HFFc6 (cell line): ENCODE data around the gene PSEN1. TPM values are rescaled to one million over a fixed set of nuclear protein-coding genes. Genes with fewer than 3 reads are reported as not detected.

Source experiments
- DNase-seq: peaks from one replicate; pipeline ENCODE4 v3.0.0-alpha.2; 2018
- H3K27ac Mint-ChIP-seq: 2 replicates; pipeline ENCODE4 v1.8.0; 2020; ENCODE audit warnings: mild to moderate bottlenecking, mixed read lengths
- H3K27me3 Mint-ChIP-seq: 2 replicates; pipeline ENCODE4 v1.8.0; 2021; ENCODE audit warnings: mild to moderate bottlenecking, moderate library complexity, mixed read lengths; ENCODE audit not compliant: insufficient read depth
- H3K36me3 Mint-ChIP-seq: 2 replicates; pipeline ENCODE4 v1.8.0; 2021; ENCODE audit warnings: low read depth, mixed read lengths
- H3K4me1 Mint-ChIP-seq: 2 replicates; pipeline ENCODE4 v1.8.0; 2020; ENCODE audit warnings: low read depth, mixed read lengths
- H3K4me3 Mint-ChIP-seq: 2 replicates; pipeline ENCODE4 v1.8.0; 2020; ENCODE audit warnings: mild to moderate bottlenecking, moderate library complexity, mixed read lengths
- H3K9me3 Mint-ChIP-seq: 2 replicates; pipeline ENCODE4 v1.8.0; 2020; ENCODE audit warnings: mild to moderate bottlenecking, mixed read lengths
- CTCF ChIP-seq: fragments of 200-600 bp; sonication (generic); IDR thresholded peaks from 2 replicates; pipeline ENCODE4 v1.5.0; 2021; ENCODE audit warnings: antibody characterized with exemption, mild to moderate bottlenecking
- total RNA-seq, 6 experiments: library from RNA; stranded (reverse); fragmentation: NEBNext Ultra II Directional; extraction: Animal tissue kit (Norgen Biotek cat#: 25700); gene quantifications; 2 replicates in 1 of 6; 3 replicates in 5 of 6; pipeline ENCODE4 v1.2.3, GENCODE V29; 2021

The PSEN1 gene
- total RNA-seq, 6 experiments from 2014 or later, result 34.5 to 44.6 (median 40.2) TPM

DNA sequence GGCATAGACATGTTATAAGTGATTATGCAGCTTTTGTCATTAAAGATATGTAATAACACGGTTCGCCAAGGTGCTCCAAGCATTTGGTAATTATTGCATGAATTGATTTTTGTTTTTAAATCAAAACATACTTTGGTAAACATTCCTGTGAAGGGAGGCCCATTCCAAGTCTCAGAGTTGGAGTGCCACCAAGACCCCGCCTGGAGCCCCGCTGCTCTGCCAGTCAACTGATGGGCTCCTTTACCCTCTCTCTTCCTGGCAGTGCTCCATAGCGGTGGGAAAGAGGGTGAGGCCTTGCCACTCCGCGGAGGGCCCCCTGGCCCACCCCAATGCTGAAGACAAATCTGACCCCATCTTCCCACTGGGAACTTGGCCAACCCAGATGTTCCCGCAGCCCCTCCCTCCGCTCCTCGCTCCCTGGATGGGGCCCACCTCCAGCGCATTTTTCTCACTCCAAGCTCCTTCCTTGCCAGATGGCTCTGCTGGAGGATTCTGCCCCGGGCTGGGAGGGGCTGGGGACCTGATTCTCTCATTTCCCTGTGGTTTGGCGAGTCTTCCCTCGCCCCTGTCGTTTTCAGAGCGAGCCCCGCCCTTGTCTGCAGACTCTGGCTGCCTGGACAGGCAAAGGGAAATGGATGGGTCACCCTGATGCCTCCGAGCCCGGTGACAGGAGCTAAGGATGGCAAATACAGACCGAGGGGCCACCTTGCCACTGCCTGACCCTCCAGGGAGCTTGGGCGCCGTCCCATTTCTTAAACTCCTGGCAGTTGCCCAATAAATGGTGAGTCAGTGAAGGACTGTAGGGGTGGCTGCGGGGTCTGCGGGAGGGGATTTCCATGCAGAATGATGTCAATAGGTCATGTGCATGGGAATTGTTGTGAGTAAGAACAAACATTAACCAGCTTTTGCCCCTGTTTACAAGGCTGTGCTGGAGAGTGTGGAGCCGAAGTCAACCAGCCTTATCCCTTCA, 91.8 kb downstream of the PSEN1 start:
- Mint-ChIP-seq H3K36me3 (no peaks in the 10 kb centered on the region; the same call in 1 of the 2 replicates), H3K27me3 (peaks cover 5% of the 10 kb centered on the region), H3K27ac (peak overlapping the region; percentile 79), H3K4me3 (peak overlapping the region; percentile 39), H3K4me1 (peaks cover 16% of the 10 kb centered on the region), H3K9me3 (no peaks in the 10 kb centered on the region)
- no peak for TF ChIP-seq CTCF
- peak; percentile 46 for DNase-seq

- Mint-ChIP-seq H3K9me3 (no peaks in the 10 kb centered on the region), H3K27ac (no peak overlapping the region), H3K36me3 (no peaks in the 10 kb centered on the region; the same call in 1 of the 2 replicates), H3K4me3 (no peak overlapping the region), H3K27me3 (peaks cover 23% of the 10 kb centered on the region), H3K4me1 (peaks cover 16% of the 10 kb centered on the region)
- DNase-seq, result no peak
- no peak for TF ChIP-seq CTCF
Observed at GRCh38 chr14:73230051-73230450, 93.7 kb downstream of the PSEN1 start.

DNA sequence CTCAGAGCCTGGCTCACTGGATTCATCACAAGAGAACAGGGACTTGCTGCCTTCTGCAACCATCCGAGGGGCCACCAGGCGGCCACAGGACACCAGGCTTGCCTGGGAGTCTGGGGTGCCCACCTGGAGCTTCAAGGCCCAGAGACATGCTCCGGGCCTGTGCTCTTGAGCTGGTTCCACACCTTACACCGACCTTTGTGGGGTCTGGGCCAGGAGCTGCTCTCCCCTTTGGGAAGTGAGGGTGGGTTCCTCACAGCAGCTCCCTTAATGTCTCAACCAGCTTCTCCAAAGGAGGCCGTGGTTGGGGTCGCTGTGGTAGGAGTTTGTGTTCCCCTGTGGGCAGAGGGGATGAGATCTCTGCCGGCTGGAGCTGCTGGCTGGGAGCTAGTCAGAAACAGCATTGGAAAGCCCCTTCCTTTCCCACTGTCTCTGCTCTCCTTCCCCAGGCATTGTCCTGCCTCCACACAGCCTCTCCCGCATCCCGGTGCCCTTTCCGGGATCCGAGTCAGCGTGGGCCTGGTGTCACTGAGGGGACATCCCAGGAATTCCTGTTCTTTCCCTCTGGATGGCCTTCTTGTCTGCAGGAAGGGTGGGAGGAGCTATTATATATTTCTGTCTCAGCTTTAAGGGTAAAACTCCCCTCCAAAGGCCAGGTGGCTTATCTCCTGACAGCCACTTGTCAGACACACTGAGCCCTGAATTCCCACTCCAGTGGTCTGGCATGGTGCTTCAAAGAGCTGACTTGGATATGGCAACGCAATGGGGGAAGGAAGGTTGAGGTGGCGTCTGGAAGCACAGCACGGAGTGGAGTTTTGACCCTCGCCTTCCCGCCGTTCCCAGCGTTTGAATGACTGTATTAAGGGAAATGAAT, 95.9 kb downstream of the PSEN1 start:
- Mint-ChIP-seq H3K27ac (no peak overlapping the region), H3K9me3 (no peaks in the 10 kb centered on the region), H3K27me3 (peaks cover 41% of the 10 kb centered on the region), H3K36me3 (no peaks in the 10 kb centered on the region), H3K4me3 (no peak overlapping the region), H3K4me1 (peaks cover 21% of the 10 kb centered on the region)
- DNase-seq, result no peak
- peak; percentile 66 for TF ChIP-seq CTCF

DNA sequence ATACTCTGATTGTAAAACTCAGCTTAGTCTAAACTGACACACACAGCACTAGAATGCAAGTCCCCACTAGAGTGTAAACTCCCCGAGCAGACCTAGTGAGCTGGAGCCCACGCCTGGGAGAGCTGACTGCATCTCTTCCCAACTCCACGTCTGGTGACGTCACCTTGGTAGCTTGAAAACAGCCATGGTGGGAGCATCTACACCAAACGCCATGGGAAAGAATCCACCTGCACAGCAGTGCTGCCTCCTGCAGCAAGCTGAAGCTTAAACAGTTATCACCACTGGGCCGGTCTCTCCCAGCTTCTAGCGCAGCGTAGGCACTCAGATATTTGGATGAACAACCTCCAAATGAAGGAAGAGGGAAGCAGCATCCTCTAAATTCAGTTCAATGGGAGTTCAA, 96.7 kb downstream of the PSEN1 start:
- H3K27me3 Mint-ChIP-seq, result peaks cover 42% of the 10 kb centered on the region

More for the DNA sequence above, 96.7 kb downstream of the PSEN1 start:
- Mint-ChIP-seq H3K36me3 (no peaks in the 10 kb centered on the region), H3K9me3 (no peaks in the 10 kb centered on the region), H3K4me3 (no peak overlapping the region), H3K27ac (no peak overlapping the region), H3K4me1 (peaks cover 18% of the 10 kb centered on the region)
- no peak for DNase-seq
- no peak for TF ChIP-seq CTCF
